ENCODE measurements around the gene RAB3D.
"Not testable (repeated sequence)": the region's sequence is repeated elsewhere in the genome, so short reads cannot be mapped to it uniquely, and the experiment has no call there.

The RAB3D gene

GRCh38 chr19:11373166-11373884, 33.9 kb upstream of the RAB3D start:
- DNase-seq = no peak
- in situ Hi-C loops (cut with MboI; ENCODE audit: low pct_unique_long_range_greater_than_20kb, low sequenced_read_pairs) = no loop called here

GRCh38 chr19:11370744-11371143, 31.3 kb upstream of the RAB3D start:
- DNase-seq = no peak
- in situ Hi-C loops (cut with MboI; ENCODE audit: low pct_unique_long_range_greater_than_20kb, low sequenced_read_pairs) = no loop called here

GRCh38 chr19:11367528-11367927, 28.1 kb upstream of the RAB3D start:
- no peak for DNase-seq
- in situ Hi-C loops (cut with MboI; ENCODE audit: low pct_unique_long_range_greater_than_20kb, low sequenced_read_pairs) = no loop called here

- DNase-seq = no peak
- in situ Hi-C loops (cut with MboI; ENCODE audit: low pct_unique_long_range_greater_than_20kb, low sequenced_read_pairs) = no loop called here
Observed at GRCh38 chr19:11365557-11366117, 26.2 kb upstream of the RAB3D start.

GRCh38 chr19:11364935-11365334, 25.5 kb upstream of the RAB3D start:
- in situ Hi-C loops (cut with MboI; ENCODE audit: low pct_unique_long_range_greater_than_20kb, low sequenced_read_pairs) = no loop called here
- DNase-seq = no peak

- in situ Hi-C loops (cut with MboI; ENCODE audit: low pct_unique_long_range_greater_than_20kb, low sequenced_read_pairs) = no loop called here
- no peak for DNase-seq
Observed at GRCh38 chr19:11364296-11364904, 24.9 kb upstream of the RAB3D start.

- no peak for DNase-seq
- in situ Hi-C loops (cut with MboI; ENCODE audit: low pct_unique_long_range_greater_than_20kb, low sequenced_read_pairs) = no loop called here
Observed at GRCh38 chr19:11363881-11364280, 24.4 kb upstream of the RAB3D start.

- DNase-seq = no peak
Observed at GRCh38 chr19:11361771-11362731, 22.6 kb upstream of the RAB3D start.

GRCh38 chr19:11361037-11361770, 21.7 kb upstream of the RAB3D start:
- in situ Hi-C loops (cut with MboI; ENCODE audit: low pct_unique_long_range_greater_than_20kb, low sequenced_read_pairs) = no loop called here
- no peak for DNase-seq

More at GRCh38 chr19:11361771-11362731, 22.6 kb upstream of the RAB3D start:
- in situ Hi-C loops (cut with MboI; ENCODE audit: low pct_unique_long_range_greater_than_20kb, low sequenced_read_pairs) = no loop called here

GRCh38 chr19:11359421-11359820, 20.0 kb upstream of the RAB3D start:
- no peak for DNase-seq
- in situ Hi-C loops (cut with MboI; ENCODE audit: low pct_unique_long_range_greater_than_20kb, low sequenced_read_pairs) = no loop called here

- in situ Hi-C loops (cut with MboI; ENCODE audit: low pct_unique_long_range_greater_than_20kb, low sequenced_read_pairs) = no loop called here
- no peak for DNase-seq
Observed at GRCh38 chr19:11356676-11357550, 17.5 kb upstream of the RAB3D start.

GRCh38 chr19:11356074-11356397, 16.6 kb upstream of the RAB3D start:
- no peak for DNase-seq

GRCh38 chr19:11355160-11356073, 16.0 kb upstream of the RAB3D start, which contains the start of gene PLPPR2:
TSS of gene PLPPR2 (plus strand) at chr19:11355432. CDS start at chr19:11357674, 2,242 bp downstream.
- DNase-seq = peak; percentile 89
- in situ Hi-C loops (cut with MboI; ENCODE audit: low pct_unique_long_range_greater_than_20kb, low sequenced_read_pairs) = no loop called here

More at GRCh38 chr19:11356074-11356397, 16.6 kb upstream of the RAB3D start:
- in situ Hi-C loops (cut with MboI; ENCODE audit: low pct_unique_long_range_greater_than_20kb, low sequenced_read_pairs) = no loop called here

GRCh38 chr19:11354102-11354501, 14.6 kb upstream of the RAB3D start:
- in situ Hi-C loops (cut with MboI; ENCODE audit: low pct_unique_long_range_greater_than_20kb, low sequenced_read_pairs); DNase-seq: not testable (repeated sequence)

GRCh38 chr19:11349171-11349570, 9.7 kb upstream of the RAB3D start:
- DNase-seq = no peak
- in situ Hi-C loops (cut with MboI; ENCODE audit: low pct_unique_long_range_greater_than_20kb, low sequenced_read_pairs) = no loop called here

- peak; percentile 32 for DNase-seq
- in situ Hi-C loops (cut with MboI; ENCODE audit: low pct_unique_long_range_greater_than_20kb, low sequenced_read_pairs) = no loop called here
Observed at GRCh38 chr19:11347546-11348039, 8.1 kb upstream of the RAB3D start.

All from KBM-7 (cell line).